HEK293 (cell line): Measurements from ENCODE around the gene PTX3.

Source experiments
- CTCF ChIA-PET: fragments of 350-600 bp; formaldehyde crosslinking; extraction: SDS; loops from one replicate; lab custom pipeline; 2021; ENCODE audit warnings: antibody characterized with exemption; lab: Yijun Ruan, JAX
- POLR2A ChIA-PET: fragments of 300-600 bp; formaldehyde crosslinking; extraction: SDS; loops from one replicate; lab custom pipeline; 2020; ENCODE audit warnings: antibody characterized with exemption, inconsistent platforms; lab: Yijun Ruan, JAX
- H3K27ac ChIP-seq: fragments of 200-500 bp; sonication (Bioruptor generic); 2 replicates; pipeline ENCODE4 v1.5.1; 2014; ENCODE audit warnings: low read depth, low read length, control low read depth, inconsistent platforms; ENCODE audit errors: extremely low read depth
- H3K36me3 ChIP-seq, 2 experiments: fragments of 200-500 bp in 1 of 2; sonication (Bioruptor generic) in 1 of 2; 1 replicate in 1 of 2; 2 replicates in 1 of 2; pipeline ENCODE4 v1.5.1; 2014 to 2017; ENCODE audit warnings: inconsistent platforms in 2 of 2, low read length in 2 of 2; ENCODE audit not compliant: control insufficient read depth in 2 of 2, insufficient read depth in 1 of 2
- H3K4me1 ChIP-seq: fragments of 200-500 bp; sonication (Bioruptor generic); 2 replicates; pipeline ENCODE4 v1.5.1; 2014; ENCODE audit warnings: mild to moderate bottlenecking, low read length, inconsistent platforms; ENCODE audit not compliant: control insufficient read depth, insufficient read depth
- H3K4me3 ChIP-seq: 2 replicates; pipeline ENCODE4 v1.5.1; 2011; ENCODE audit warnings: low read depth, mild to moderate bottlenecking, control low read depth, low read length, moderate library complexity
- H3K9me3 ChIP-seq: fragments of 200-500 bp; sonication (Bioruptor generic); 2 replicates; pipeline ENCODE4 v1.5.1; 2014; ENCODE audit warnings: low read depth, low read length, inconsistent platforms; ENCODE audit not compliant: control insufficient read depth, insufficient read depth
- FEZF1 ChIP-seq: fragments of 450-650 bp; formaldehyde crosslinking; IDR thresholded peaks from 2 replicates; pipeline ENCODE4 v1.5.1; 2016; ENCODE audit warnings: missing biosample characterization, missing genetic modification characterization
- KLF7 ChIP-seq: fragments of 450-650 bp; formaldehyde crosslinking; IDR thresholded peaks from 2 replicates; pipeline ENCODE4 v1.5.1; 2016; ENCODE audit warnings: missing biosample characterization, missing genetic modification characterization, borderline replicate concordance
- ZBTB1 ChIP-seq: fragments of 450-650 bp; formaldehyde crosslinking; IDR thresholded peaks from 2 replicates; pipeline ENCODE4 v1.5.1; 2016; ENCODE audit warnings: missing biosample characterization, missing genetic modification characterization
- ZFHX2 ChIP-seq: fragments of 450-650 bp; formaldehyde crosslinking; conservative IDR thresholded peaks from 2 replicates; pipeline ENCODE4 v1.5.1; 2016; ENCODE audit warnings: missing biosample characterization, missing genetic modification characterization
- ZNF10 ChIP-seq: fragments of 450-650 bp; formaldehyde crosslinking; IDR thresholded peaks from 2 replicates; pipeline ENCODE4 v1.5.1; 2017; ENCODE audit warnings: missing biosample characterization, missing genetic modification characterization
- ZNF157 ChIP-seq: fragments of 450-650 bp; formaldehyde crosslinking; IDR thresholded peaks from 2 replicates; pipeline ENCODE4 v1.5.1; 2016; ENCODE audit warnings: missing biosample characterization, missing genetic modification characterization
- ZNF335 ChIP-seq: fragments of 450-650 bp; formaldehyde crosslinking; conservative IDR thresholded peaks from 2 replicates; pipeline ENCODE4 v1.5.1; 2016; ENCODE audit warnings: missing biosample characterization, missing genetic modification characterization
- ZNF350 ChIP-seq: fragments of 450-650 bp; formaldehyde crosslinking; IDR thresholded peaks from 2 replicates; pipeline ENCODE4 v1.5.0; 2017; ENCODE audit warnings: missing biosample characterization, mild to moderate bottlenecking, missing genetic modification characterization
- ZNF37A ChIP-seq: fragments of 450-650 bp; IDR thresholded peaks from 2 replicates; pipeline ENCODE4 v1.5.1; 2018; ENCODE audit warnings: missing biosample characterization, missing genetic modification characterization
- ZNF426 ChIP-seq: fragments of 450-650 bp; formaldehyde crosslinking; IDR thresholded peaks from 2 replicates; pipeline ENCODE4 v1.5.1; 2017; ENCODE audit warnings: missing biosample characterization, missing genetic modification characterization, mild to moderate bottlenecking, inconsistent platforms, moderate library complexity
- ZSCAN16 ChIP-seq: fragments of 450-650 bp; formaldehyde crosslinking; IDR thresholded peaks from 2 replicates; pipeline ENCODE4 v1.5.1; 2016; ENCODE audit warnings: missing biosample characterization, missing genetic modification characterization
- TF ChIP-seq, protein P1 (sequence below): fragments of 450-650 bp; formaldehyde crosslinking; conservative IDR thresholded peaks from 2 replicates; pipeline ENCODE4 v1.5.1; 2016; ENCODE audit warnings: low read depth, missing biosample characterization, missing genetic modification characterization
- TF ChIP-seq, protein P2 (sequence below): fragments of 450-650 bp; formaldehyde crosslinking; IDR thresholded peaks from 2 replicates; pipeline ENCODE4 v1.5.1; 2017; ENCODE audit warnings: missing biosample characterization, missing genetic modification characterization
- TF ChIP-seq, protein P3 (sequence below): fragments of 450-650 bp; formaldehyde crosslinking; IDR thresholded peaks from 2 replicates; pipeline ENCODE4 v1.5.1; 2016; ENCODE audit warnings: missing biosample characterization, missing genetic modification characterization
- TF ChIP-seq, protein P4 (sequence below): fragments of 450-650 bp; formaldehyde crosslinking; IDR thresholded peaks from 2 replicates; pipeline ENCODE4 v1.5.1; 2016; ENCODE audit warnings: missing biosample characterization, missing genetic modification characterization, borderline replicate concordance
- TF ChIP-seq, protein P5 (sequence below): fragments of 450-650 bp; formaldehyde crosslinking; IDR thresholded peaks from 2 replicates; pipeline ENCODE4 v1.5.1; 2017; ENCODE audit warnings: missing biosample characterization, missing genetic modification characterization

Gene PTX3

DNA sequence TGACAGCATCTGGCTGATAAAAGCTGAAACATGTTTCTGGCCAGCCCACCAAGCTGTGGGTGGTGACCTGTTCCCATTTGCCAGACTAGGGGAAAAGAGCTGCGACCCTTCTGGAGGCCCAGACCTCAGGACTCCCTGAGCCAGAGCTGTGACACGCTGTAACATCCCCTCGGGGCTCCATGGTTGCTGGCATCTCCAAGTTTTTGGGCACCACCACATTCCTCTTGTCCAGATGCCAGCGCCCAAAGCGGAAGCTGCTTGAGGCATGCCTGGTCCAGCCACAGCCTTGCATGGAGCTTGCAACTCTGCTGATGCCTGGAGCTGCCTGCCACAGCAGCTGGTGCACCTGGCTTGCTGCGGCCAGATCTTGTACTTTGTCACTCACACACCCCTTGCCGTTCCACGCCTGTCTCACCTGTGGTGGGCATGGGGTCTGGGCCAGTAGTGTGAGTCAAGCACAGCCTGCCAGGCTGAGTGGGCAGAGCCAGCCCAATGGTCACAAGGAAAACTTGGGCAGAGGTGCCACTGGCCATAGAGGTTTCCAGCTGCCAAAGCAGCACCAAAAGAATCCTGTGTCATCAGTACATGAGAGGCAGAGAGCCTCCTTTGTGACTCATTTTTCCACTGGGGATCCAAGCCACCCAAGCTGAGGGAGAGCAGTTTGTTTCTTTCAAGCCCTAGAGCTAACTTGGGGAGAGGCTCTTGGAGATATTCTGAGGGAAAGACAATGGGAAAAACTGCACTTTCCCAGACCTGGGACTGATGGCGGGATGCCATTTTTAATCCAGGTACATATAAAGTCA is 45.7 kb upstream of the PTX3 start (continued):
- TF ChIP-seq, protein P1, sequence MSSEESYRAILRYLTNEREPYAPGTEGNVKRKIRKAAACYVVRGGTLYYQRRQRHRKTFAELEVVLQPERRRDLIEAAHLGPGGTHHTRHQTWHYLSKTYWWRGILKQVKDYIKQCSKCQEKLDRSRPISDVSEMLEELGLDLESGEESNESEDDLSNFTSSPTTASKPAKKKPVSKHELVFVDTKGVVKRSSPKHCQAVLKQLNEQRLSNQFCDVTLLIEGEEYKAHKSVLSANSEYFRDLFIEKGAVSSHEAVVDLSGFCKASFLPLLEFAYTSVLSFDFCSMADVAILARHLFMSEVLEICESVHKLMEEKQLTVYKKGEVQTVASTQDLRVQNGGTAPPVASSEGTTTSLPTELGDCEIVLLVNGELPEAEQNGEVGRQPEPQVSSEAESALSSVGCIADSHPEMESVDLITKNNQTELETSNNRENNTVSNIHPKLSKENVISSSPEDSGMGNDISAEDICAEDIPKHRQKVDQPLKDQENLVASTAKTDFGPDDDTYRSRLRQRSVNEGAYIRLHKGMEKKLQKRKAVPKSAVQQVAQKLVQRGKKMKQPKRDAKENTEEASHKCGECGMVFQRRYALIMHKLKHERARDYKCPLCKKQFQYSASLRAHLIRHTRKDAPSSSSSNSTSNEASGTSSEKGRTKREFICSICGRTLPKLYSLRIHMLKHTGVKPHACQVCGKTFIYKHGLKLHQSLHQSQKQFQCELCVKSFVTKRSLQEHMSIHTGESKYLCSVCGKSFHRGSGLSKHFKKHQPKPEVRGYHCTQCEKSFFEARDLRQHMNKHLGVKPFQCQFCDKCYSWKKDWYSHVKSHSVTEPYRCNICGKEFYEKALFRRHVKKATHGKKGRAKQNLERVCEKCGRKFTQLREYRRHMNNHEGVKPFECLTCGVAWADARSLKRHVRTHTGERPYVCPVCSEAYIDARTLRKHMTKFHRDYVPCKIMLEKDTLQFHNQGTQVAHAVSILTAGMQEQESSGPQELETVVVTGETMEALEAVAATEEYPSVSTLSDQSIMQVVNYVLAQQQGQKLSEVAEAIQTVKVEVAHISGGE (tag by site-specific recombination), result no peak
- TF ChIP-seq, protein P2, sequence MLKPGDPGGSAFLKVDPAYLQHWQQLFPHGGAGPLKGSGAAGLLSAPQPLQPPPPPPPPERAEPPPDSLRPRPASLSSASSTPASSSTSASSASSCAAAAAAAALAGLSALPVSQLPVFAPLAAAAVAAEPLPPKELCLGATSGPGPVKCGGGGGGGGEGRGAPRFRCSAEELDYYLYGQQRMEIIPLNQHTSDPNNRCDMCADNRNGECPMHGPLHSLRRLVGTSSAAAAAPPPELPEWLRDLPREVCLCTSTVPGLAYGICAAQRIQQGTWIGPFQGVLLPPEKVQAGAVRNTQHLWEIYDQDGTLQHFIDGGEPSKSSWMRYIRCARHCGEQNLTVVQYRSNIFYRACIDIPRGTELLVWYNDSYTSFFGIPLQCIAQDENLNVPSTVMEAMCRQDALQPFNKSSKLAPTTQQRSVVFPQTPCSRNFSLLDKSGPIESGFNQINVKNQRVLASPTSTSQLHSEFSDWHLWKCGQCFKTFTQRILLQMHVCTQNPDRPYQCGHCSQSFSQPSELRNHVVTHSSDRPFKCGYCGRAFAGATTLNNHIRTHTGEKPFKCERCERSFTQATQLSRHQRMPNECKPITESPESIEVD, result no peak

DNA sequence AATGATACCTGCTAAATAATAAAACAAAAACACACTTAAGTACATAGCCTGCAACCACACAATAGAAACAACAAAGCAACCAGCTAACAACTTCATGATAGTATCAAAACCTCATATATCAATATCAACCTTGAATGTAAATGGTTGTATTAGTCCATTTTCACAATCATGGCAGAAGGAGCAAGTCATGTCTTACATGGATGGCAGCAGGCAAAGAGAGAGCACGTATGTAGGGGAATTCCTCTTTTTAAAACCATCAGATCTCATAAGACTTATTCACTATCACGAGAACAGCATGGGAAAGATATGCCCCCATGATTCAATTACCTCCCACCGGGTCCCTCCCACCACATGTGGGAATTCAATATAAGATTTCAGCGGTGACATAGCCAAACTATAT is 44.5 kb upstream of the PTX3 start:
- no peak overlapping the region for H3K4me3 ChIP-seq
- no peak overlapping the region for H3K27ac ChIP-seq
- no peaks in the 10 kb centered on the region for H3K36me3 ChIP-seq
- POLR2A ChIA-PET, result interaction anchor here (0.6 kb wide), 1 partner anchor 713 kb away, joined by 5 read pairs; no protein-coding TSS in a partner anchor
- CTCF ChIA-PET, result no interaction called here
- TF ChIP-seq ZBTB1, result no peak
- TF ChIP-seq ZNF157 (tag by site-specific recombination), result no peak
- no peak for TF ChIP-seq ZNF426 (tag by site-specific recombination)
- H3K4me1 ChIP-seq, result no peaks in the 10 kb centered on the region
- no peaks in the 10 kb centered on the region for H3K9me3 ChIP-seq

DNA sequence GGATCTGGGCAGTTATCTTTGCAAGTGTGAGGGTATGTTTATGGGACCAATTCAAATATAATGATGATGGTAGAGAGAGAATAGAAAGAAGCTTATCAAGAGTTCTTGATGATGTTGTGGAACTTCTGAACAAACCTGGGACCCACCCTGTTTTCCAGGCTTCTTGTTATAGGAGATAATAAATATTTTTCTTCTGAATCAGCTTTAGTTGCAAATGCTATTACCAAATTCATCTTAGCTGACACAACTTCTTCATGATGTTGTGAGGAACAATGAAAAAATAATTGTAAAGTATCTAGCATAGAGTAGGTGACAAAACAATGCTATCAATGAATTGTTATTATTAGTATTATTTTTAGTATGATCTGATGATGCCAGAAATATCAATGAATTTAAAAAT is 43.5 kb upstream of the PTX3 start:
- POLR2A ChIA-PET, result no interaction called here
- Histone ChIP-seq H3K4me1 (no peaks in the 10 kb centered on the region), H3K9me3 (no peaks in the 10 kb centered on the region), H3K36me3 (no peaks in the 10 kb centered on the region), H3K27ac (no peak overlapping the region), H3K4me3 (no peak overlapping the region)
- CTCF ChIA-PET, result no interaction called here
- TF ChIP-seq, protein P3, sequence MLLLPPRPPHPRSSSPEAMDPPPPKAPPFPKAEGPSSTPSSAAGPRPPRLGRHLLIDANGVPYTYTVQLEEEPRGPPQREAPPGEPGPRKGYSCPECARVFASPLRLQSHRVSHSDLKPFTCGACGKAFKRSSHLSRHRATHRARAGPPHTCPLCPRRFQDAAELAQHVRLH (tag by site-specific recombination), result no peak
- TF ChIP-seq ZSCAN16 (no peak), ZNF350 (tag by site-specific recombination) (no peak), KLF7 (no peak), ZNF10 (no peak), ZNF37A (tag by site-specific recombination) (no peak), ZFHX2 (tag by site-specific recombination) (no peak), FEZF1 (tag by site-specific recombination) (no peak), ZNF335 (tag by site-specific recombination) (no peak)
- TF ChIP-seq, protein P4, sequence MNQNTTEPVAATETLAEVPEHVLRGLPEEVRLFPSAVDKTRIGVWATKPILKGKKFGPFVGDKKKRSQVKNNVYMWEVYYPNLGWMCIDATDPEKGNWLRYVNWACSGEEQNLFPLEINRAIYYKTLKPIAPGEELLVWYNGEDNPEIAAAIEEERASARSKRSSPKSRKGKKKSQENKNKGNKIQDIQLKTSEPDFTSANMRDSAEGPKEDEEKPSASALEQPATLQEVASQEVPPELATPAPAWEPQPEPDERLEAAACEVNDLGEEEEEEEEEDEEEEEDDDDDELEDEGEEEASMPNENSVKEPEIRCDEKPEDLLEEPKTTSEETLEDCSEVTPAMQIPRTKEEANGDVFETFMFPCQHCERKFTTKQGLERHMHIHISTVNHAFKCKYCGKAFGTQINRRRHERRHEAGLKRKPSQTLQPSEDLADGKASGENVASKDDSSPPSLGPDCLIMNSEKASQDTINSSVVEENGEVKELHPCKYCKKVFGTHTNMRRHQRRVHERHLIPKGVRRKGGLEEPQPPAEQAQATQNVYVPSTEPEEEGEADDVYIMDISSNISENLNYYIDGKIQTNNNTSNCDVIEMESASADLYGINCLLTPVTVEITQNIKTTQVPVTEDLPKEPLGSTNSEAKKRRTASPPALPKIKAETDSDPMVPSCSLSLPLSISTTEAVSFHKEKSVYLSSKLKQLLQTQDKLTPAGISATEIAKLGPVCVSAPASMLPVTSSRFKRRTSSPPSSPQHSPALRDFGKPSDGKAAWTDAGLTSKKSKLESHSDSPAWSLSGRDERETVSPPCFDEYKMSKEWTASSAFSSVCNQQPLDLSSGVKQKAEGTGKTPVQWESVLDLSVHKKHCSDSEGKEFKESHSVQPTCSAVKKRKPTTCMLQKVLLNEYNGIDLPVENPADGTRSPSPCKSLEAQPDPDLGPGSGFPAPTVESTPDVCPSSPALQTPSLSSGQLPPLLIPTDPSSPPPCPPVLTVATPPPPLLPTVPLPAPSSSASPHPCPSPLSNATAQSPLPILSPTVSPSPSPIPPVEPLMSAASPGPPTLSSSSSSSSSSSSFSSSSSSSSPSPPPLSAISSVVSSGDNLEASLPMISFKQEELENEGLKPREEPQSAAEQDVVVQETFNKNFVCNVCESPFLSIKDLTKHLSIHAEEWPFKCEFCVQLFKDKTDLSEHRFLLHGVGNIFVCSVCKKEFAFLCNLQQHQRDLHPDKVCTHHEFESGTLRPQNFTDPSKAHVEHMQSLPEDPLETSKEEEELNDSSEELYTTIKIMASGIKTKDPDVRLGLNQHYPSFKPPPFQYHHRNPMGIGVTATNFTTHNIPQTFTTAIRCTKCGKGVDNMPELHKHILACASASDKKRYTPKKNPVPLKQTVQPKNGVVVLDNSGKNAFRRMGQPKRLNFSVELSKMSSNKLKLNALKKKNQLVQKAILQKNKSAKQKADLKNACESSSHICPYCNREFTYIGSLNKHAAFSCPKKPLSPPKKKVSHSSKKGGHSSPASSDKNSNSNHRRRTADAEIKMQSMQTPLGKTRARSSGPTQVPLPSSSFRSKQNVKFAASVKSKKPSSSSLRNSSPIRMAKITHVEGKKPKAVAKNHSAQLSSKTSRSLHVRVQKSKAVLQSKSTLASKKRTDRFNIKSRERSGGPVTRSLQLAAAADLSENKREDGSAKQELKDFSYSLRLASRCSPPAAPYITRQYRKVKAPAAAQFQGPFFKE, result no peak
- TF ChIP-seq, protein P2, result no peak
- TF ChIP-seq, protein P5, sequence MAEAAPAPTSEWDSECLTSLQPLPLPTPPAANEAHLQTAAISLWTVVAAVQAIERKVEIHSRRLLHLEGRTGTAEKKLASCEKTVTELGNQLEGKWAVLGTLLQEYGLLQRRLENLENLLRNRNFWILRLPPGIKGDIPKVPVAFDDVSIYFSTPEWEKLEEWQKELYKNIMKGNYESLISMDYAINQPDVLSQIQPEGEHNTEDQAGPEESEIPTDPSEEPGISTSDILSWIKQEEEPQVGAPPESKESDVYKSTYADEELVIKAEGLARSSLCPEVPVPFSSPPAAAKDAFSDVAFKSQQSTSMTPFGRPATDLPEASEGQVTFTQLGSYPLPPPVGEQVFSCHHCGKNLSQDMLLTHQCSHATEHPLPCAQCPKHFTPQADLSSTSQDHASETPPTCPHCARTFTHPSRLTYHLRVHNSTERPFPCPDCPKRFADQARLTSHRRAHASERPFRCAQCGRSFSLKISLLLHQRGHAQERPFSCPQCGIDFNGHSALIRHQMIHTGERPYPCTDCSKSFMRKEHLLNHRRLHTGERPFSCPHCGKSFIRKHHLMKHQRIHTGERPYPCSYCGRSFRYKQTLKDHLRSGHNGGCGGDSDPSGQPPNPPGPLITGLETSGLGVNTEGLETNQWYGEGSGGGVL (tag by site-specific recombination), result no peak
